Melanocyte of skin (primary cell): Measurements from ENCODE around the gene CHTF8. TPM values are rescaled to one million over a fixed set of nuclear protein-coding genes. Genes with fewer than 3 reads are reported as not detected.

Experiments used
- small RNA-seq, 2 donors: library from RNA; depleted of rRNA; stranded (forward); fragments of <200 nt; gene quantifications; one replicate each; pipeline ENCODE3, GENCODE V24; 2012
- total RNA-seq, 2 donors: library from RNA; depleted of rRNA; stranded (reverse); fragments of >200 nt; gene quantifications; 2 replicates each; pipeline ENCODE4 v1.2.3, GENCODE V29; 2012

The CHTF8 gene
- total RNA-seq, result 10 to 100 TPM; 74.3 to 91.6 TPM

GRCh38 chr16:69132424-69133252 is at the start of gene CHTF8, which contains the start of gene UTP4:
Gene CHTF8 (minus strand): TSS chr16:69132588. CDS start chr16:69121458, 11,130 bp downstream.
Gene UTP4 (plus strand): TSS chr16:69132649. CDS start chr16:69133460, 811 bp downstream.

DNA sequence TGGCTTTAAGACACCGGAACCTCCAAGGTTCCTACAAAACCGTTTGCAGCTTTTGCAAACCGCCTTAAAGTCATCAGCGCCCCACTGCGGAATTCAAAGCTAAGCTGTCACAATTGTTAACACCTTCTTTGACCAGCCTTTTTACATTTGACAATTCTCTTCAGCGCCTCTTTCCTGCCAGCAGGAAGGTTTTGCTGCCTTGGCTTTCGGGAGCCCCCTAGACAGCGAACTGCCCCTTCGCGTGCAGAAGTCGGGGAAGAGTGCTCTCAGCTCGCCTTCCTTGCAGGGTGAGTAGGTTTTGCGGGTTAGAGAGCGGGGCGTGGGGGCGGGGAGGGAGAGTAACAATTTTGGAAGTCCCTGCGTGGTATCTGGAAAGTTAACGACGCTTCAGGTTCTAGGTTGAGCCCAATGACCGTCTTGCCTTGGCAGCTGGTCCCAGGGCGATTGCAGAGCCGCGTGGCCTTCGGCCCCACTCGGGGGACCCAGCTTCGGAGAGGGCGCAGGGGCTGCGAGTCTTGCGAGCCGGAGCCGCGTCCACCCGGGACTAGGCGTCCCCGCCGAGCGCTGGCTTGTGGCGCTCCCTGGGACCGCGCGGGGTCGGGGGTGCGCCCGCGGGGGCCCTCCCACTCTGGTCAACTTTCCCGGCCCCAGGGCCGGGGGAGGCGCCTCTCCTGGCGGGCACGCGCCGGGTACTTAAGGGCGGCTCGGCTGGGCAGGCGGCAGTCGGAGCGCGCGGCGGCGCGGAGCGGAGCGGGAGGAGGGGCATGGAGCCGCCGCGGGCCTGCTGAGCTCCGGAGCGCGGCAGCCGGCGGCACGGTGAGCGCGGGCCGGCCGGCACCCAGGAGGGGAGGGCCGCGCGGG is 26.7 kb downstream of the CHTF8 start, which contains the start of gene HAS3:
Gene HAS3 (plus strand): TSS at position 153 of the 861 bp plus-strand sequence. CDS start 3,743 bp downstream, outside the sequence.

Small RNA genes lying within 50 kb of the gene (small RNA-seq; reads per million reads assigned to genes)
- gene RNU6-22P, result 1.3 to 2.7 reads per million in 2 donors

Other genes with a start within 250 kb of the CHTF8 start
- 1 to 10 TPM in 1 of 2 donors, under 1 TPM in 1; 0.67 to 1.0 TPM for gene HAS3, start 26.9 kb downstream of the CHTF8 start, total RNA-seq
- gene UTP4, start 61 bp upstream of the CHTF8 start, total RNA-seq, result 10 to 100 TPM; 43.0 to 45.1 TPM
- 10 to 100 TPM; 18.9 to 34.3 TPM for gene SNTB2, start 54.6 kb upstream of the CHTF8 start, total RNA-seq
- gene VPS4A, start 178.8 kb upstream of the CHTF8 start, total RNA-seq, result 10 to 100 TPM; 45.1 to 49.3 TPM
- 10 to 100 TPM; 15.1 to 20.3 TPM for gene PDF, start 198.0 kb upstream of the CHTF8 start, total RNA-seq
- 10 to 100 TPM; 32.0 to 42.3 TPM for gene COG8, start 207.0 kb upstream of the CHTF8 start, total RNA-seq
- 10 to 100 TPM; 18.2 to 40.0 TPM for gene NIP7, start 207.2 kb upstream of the CHTF8 start, total RNA-seq
- under 1 TPM in 1 of 2 donors, not detected in 1; 0.33 TPM for gene TMED6, start 219.2 kb upstream of the CHTF8 start, total RNA-seq